Measurements from ENCODE around the gene LTA.
"Not testable (repeated sequence)": the region's sequence is repeated elsewhere in the genome, so short reads cannot be mapped to it uniquely, and the experiment has no call there.

The LTA gene

DNA sequence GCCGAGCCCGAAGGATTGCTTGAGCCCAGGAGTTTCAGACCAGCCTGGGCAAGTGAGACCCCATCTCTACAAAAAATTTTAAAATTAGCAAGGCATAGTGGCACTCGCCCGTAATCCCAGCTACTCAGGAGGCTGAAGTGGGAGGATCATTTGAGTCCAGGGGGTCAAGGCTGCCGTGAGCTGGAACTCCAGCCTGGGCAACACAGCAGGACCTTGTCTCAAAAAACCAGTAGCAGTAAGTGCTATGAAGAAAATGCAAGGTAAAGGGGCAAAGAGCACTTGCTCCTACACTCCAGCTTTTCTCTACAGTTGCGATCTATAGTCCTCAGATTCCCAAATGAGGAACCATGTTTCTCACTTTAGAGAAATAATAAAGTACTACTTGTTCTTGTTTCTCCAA is 28.4 kb upstream of the LTA start:
- DNase-seq: no peak

DNA sequence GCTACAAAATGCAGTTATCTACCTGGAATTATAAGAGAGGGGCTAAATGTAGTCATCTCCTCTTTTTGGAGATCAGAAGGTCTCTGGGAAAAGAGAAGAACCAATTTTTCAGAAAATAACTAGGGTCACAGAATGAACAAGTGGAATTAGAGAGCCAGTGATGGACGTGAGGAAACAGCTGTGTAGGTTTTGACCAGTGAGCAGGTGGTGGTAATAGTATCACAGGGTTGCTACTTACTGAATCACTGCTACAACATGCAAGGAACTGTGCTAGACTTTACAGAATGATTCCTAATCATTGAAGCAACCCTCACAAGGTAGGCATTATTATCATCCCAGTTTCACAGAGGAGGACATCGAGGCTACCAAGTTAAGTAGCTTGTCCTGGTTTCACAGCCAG is 27.4 kb upstream of the LTA start:
- no peak for DNase-seq

DNA sequence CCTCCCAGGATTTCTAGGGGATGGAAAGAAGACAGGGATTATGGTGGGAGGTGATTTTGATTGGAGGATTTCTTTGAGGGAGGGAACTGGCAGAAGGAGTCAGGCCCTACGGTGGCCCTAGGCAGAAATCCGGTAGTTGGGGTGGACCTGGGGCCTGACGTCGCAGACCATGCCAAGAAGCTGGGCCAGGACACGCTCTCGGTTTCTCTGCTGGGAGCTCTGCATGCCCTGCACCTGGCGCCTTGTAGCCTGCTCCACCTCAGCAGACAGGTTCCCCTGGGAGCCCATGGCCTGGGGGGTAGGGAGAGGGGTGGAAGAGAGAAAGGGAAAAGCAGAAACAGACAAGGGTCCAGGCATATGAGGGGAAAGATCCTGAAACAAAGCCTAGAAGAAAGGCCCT is 26.8 kb upstream of the LTA start:
- DNase-seq: no peak

DNA sequence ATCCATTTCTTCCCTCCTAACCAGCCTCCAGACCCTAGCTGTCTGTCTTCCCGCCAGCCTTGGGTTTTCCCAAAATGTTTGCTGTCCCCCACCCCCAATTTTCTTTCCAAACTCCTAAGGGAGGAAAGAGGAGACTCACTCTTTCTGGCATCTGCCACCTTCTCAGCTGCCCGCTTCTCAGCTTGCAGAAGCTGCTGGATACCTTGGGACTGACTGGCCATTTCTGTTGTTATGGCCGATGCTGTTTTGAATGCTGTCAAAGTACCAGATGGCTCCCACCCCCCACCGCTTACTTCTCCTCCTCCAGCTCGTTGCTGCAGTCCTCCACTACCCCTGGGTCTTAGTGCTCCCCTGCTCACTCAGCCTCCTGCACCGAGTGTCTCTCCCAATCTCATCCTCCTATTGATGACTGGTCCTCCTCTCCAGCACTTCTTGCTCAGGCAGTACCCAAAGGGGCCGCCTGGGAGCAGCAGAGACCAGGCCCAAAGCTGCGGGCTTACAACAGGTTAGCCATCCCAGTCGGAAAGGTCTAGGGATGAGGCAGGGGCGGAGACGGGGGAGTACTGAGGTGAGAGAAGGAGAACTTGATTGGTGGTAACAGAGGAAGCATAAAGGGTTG is 25.6 kb upstream of the LTA start, which contains the start of gene ATP6V1G2:
Gene ATP6V1G2 (minus strand): TSS at position 270 of the 619 bp plus-strand sequence. CDS start 49 bp downstream, at position 221.
- DNase-seq: peak; percentile 80

DNA sequence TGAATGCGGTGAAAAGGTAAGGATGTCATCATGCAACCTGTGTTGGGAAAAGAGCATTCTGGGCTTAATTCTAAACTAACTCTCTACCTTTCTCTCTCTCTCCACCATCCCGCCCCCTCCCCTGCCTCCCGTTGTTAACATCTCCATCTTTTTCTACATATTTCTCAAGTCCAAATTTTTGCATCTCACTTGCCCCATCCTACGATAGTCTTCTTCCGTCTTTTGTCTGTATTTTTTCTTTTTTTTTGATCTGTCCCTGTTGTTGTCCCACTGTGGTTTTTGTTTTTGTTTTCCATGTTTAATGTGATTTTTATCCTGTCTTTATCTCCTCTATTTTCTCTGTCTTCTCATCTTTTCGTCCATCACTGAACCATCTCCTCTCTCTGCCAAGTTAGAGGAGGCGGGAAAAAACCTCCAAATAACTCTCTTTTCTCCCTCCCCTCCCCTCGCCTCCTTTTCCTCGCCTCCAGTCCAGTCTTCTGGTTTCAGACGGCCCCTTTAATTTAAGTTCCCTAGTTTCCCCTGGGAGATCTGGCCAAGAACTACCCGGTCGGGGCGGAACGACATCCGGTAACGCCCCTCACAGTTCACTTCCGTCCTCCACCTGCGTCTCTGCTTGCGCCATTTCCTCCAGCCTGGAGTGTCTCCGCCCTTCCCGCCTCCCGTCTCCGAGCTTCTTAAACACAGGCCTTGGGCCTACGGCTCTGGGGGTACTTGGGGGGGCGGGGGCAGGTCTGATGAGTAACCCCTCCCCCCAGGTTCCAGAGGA is 24.9 kb upstream of the LTA start, which contains the start of gene NFKBIL1:
Gene NFKBIL1 (plus strand): TSS at position 651 of the 769 bp plus-strand sequence. CDS start 87 bp downstream, at position 738.
- DNase-seq: peak; percentile 87

DNA sequence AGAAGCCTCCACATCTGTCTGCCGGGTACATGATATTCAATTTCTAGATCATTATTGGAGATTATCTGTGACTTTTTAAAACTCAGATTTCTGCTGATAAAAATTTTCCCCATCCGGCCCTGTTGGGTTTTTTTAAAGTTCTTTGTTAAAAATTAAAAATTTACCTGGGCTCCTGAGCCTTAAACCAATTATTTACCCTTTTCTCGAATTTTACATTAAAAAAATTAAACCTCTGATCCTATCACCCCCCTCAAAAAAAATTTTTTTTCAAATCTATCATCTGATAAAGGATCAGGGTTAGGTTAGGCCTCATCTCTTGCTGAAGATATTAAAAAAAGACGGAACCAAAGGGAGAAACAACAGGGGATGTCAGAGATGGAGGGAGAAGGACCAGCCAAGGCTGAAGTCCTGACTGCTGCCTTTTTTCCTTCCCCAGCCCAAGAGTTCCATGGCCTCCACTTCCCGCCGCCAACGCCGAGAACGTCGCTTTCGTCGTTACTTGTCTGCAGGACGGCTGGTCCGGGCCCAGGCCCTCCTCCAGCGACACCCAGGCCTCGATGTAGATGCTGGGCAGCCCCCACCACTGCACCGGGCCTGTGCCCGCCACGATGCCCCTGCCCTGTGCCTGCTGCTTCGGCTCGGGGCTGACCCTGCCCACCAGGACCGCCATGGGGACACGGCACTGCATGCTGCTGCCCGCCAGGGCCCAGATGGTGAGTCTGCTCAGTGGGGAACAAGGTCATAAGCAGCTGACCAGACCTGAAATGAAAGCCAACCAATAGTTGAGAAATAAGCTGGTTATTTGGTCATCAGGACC is 24.2 kb upstream of the LTA start:
- no peak for DNase-seq

DNA sequence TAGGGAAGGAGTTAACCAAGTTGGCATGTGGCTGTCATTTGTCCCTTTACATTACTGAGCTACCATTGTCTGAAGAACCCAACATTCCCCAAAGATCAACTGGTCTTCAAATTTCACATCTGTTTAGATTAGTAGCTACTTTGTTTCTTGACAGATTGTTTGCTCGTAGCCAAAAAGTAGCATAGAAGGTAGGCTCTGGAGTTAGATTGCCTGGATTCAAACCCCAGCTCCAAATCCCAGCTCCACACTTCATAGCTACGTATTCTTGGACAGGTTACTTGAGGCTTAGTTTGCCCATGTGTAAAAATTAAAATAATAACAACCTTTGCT is 23.6 kb upstream of the LTA start:
- DNase-seq: no peak

DNA sequence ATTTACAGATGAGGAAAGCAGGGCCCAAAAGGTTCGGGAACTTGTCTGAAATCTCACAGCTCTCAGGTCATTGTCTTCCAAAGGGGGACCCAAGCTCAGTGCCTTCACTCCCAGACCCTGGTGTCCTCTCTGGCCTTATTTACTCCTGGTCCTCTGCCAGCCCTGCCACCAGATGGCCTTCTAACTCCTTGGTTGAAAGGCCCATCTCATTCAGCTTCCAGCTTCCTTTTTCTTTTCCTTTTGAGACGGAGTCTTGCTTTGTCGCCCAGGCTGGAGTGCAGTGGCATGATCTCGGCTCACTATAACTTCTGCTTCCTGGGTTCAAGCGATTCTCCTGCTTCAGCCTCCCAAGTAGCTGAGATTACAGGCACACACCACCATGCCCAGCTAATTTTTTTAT is 20.7 kb upstream of the LTA start:
- not testable (repeated sequence) for DNase-seq

DNA sequence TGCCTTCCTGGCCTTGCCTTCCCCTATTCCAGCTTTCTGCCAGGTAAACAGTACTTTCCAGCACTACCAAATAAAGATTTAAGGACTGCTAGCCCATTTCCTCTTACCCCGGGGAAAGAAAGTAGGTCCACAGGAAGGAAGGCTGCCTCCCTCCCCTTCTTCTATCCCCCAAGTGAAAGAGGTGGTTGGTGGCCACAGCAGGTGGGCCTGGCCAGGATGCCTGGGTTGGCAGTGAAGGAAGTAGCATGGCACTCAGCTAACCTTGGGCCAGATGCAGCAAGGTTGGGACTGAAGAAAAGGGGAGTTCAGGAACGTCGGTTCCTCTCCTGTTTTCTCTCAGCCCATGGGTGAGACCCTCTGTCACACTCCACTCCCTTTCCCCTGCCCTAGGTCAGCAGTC is 15.8 kb upstream of the LTA start:
- DNase-seq: no peak

DNA sequence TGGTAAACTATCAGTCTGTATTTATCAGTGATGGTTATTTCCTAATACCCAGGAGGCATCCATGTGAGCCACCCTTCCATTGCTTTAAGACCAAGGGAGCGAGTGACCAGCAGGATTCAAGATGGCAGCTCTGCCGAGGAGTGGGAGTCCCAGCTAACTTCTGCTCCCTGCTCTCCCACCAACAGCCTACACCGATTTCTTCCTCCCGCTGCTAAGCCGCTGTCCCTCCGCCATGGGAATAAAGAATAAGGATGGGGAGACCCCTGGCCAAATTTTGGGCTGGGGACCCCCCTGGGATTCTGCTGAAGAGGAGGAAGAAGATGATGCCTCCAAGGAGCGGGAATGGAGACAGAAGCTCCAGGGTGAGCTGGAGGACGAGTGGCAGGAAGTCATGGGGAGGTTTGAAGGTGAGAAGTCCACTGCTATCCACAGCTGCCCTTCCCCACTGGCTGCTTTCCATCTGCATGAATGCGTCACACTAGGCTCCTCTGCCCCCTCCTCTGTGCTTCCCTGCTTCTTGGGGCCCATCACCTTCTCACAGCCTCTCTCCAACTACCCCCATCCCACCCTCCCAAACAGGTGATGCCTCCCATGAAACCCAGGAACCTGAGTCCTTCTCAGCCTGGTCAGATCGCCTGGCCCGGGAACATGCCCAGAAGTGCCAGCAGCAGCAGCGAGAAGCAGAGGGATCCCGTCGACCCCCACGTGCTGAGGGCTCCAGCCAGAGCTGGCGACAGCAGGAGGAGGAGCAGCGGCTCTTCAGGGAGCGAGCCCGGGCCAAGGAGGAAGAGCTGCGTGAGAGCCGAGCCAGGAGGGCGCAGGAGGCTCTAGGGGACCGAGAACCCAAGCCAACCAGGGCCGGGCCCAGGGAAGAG is 14.4 kb upstream of the LTA start:
- no peak for DNase-seq

DNA sequence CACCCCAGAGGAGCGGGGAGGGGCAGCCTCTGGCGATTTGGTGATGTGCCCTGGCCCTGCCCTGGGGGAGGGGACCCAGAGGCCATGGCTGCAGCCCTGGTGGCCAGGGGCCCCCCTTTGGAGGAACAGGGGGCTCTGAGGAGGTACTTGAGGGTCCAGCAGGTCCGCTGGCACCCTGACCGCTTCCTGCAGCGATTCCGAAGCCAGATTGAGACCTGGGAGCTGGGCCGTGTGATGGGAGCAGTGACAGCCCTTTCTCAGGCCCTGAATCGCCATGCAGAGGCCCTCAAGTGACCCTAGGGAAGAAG is 13.8 kb upstream of the LTA start:
- DNase-seq: no peak

DNA sequence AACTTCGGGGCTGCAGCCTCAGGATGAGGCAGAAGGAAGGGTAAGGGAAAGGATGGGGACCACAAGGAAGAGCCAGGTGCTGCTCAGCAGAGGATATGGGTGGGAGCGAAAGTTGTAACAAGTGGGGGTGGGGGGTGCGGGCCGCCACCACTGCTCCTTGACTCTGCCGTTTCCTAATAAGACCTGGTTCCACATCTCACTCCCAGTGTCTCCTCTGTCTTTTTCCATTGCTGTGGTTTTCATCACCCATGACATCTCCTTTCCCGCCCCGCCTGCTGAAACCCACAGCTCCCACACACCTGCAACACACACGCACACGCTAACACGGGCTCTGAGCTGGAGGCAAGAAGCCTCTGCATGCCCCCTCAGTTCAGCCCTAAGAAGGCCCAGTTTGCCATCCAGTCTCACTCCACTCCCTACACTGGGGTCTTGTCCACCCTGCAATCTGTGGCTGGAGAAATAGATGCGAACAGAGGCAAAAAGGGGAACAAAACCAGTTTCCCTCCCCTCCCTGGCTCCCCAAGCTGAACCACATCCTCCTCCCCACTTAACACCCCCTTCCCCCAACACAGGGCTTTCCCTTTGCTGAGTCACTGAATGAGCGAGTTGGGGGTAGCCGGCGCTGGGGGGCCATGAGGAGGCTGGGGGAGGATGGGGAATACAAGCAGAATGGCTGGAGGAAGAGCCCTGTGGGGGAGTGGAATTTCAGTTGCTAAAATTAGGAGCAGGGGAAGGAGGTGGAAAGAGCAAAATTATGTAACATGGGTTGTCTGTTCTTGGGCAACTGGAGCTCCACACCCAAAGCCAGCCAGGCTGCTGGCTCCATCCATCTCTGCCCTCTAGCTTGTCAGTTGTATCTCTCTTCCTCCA is 13.2 kb upstream of the LTA start:
- no peak for DNase-seq

DNA sequence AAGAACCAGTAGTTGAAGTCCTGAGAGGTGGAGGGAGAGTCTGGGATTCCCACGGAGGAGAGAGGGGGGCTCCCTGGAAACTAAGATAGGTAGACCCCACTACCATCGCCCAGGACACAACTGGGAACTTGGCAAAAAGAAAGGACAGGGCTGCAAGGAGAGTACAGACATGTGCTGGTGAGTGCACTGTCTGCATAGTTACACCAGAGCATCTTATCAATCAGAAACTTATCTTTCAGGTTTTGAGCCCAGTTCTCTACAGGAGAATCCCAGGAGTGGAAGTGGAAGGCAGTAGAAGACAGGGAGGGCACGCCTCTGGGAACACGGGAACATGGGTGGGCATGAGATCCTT is 12.5 kb upstream of the LTA start:
- DNase-seq: no peak

DNA sequence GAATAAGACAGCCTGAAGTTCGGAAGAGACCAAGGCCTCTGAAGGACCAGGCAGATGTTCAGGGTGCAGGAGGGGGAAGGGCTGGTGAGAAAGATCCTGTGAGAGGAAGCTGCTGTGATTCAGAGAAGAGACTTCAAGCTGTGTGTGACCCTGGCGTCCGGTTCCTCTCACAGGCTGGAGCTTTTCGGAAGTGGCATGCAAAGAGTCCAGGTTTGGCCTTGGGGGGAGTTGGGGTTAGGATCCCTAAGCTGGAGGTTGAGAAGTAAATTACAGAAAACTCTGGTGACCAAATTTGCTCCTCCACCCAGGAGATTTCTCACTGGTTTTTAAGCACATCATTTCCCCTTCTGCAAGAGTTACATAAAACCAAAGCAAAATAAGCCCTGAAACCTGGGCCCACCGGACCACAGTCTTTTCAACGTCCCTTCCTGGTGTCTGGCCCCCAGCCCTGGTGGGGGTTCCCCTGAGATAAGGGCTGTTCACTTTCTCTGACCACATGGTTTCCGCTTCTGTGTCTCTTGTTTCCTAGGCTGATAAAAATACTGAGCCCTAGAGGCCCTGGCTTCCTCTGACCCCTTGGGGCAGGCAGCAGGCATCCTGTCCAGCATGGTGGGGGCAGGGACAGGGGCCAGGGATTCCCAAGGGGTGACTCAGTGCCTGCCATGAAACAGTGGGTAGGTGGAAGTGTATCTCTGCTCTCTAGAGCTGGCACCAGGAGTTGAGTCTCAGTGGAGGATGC is 12.0 kb upstream of the LTA start:
- DNase-seq: no peak

DNA sequence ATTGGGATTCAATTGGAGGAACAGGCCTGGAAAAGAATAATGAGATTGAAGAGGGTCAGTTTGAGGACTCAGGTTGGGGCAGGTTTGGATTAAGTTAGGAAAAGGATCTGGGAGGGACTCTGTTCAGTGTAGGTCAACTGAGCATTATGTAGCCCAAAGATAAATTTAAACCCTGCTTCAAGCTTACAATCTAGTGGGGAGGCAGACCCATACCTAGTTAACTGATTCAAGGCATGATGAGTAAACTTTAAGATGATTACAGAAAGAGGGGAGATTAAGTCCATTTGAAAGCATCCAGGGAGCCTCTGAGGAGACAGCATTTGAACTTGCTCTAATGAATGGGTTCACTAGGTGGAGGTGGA is 11.4 kb upstream of the LTA start:
- DNase-seq: no peak

DNA sequence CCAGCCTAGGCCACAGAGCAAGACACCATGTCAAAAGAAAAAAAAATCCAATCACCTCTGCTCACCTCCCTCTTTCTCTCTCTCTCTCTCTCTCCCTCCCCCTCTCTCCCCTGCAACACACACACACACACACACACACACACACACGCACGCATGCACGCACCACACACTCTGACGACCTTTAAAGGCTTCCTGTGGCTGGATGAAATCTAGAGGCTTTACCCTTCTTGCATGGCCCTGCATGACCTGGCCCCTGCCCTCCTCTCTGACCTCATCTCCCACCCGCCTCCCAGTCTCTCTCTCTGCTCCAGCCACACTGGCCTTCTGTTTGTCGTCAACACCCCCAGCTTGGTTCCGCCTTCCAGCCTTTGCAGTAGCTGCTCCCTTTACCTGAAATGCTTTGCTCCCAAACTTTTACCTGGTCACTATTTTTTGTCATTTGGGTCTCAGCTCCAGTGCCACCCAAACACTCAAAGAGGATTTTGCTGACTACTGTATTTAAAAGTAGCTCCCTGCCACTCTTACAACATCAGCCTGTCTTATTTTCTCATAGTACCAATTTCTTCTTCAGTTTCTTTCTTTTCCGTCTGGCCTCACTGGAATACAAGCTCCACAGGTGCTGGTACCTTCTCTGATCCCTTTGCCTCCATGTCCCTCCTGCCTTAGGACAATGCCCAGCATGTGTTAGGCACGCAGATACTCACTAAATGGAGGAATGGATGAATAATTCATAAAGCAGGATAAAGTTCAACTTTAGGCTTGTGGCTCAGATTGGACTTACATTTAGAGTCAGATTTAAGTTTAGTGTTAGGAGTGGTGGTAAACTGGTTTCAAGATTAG is 4.3 kb upstream of the LTA start:
- DNase-seq: no peak

DNA sequence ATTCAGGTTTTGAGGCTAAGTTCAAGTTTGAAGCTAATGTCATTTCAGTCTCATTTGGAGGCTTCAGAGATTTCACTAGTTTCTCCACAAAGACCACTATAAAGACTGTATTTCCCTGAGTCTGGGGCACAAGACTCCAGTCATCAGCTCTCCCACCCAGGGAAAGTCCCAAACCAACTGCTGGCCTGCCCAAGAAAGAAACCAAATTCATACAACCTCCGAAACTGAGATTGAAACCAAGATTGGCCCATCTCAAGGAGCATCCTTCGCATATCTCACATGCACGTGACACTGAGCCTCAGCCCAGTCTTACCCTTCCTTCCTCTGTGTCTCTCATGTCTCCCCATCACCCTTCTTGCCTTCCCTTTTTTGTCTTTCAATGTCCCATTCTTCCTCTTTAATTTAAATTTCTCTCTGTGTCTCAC is 3.5 kb upstream of the LTA start:
- DNase-seq: no peak

DNA sequence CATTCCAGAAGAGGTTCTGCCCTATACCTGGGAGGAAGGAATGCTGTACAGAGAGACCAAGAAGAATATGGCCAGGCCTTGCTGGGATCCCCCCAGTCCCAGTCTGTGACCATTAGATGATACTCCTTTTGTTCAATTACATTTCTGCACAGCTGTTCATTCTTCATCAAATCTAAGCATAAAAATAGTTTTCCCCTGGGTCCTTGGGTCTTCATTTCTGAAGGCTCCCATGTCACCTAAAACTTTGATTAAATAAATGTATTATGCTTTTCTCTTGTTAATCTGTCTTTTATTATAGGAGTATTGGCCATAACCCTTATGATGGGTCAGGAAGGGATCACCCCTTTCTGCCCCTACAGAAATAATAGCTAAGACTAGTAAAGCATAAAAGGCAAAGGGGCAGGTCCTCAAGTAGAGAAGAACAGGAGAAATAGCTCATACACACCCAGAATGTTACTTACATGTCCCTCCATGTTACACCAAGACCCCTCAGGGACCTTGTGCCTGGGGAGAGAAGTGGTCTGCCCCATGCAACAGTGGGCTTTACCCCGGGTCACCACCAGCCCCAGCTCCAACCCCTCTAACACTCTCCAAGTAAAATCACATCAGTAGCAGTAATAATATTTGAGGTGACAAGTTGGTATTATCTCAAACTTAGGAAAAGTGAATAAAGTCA is 2.1 kb upstream of the LTA start:
- no peak for DNase-seq

DNA sequence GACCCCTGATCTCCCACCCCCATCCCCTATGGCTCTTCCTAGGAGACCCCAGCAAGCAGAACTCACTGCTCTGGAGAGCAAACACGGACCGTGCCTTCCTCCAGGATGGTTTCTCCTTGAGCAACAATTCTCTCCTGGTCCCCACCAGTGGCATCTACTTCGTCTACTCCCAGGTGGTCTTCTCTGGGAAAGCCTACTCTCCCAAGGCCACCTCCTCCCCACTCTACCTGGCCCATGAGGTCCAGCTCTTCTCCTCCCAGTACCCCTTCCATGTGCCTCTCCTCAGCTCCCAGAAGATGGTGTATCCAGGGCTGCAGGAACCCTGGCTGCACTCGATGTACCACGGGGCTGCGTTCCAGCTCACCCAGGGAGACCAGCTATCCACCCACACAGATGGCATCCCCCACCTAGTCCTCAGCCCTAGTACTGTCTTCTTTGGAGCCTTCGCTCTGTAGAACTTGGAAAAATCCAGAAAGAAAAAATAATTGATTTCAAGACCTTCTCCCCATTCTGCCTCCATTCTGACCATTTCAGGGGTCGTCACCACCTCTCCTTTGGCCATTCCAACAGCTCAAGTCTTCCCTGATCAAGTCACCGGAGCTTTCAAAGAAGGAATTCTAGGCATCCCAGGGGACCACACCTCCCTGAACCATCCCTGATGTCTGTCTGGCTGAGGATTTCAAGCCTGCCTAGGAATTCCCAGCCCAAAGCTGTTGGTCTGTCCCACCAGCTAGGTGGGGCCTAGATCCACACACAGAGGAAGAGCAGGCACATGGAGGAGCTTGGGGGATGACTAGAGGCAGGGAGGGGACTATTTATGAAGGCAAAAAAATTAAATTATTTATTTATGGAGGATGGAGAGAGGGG is 1.4 kb downstream of the LTA start:
- DNase-seq: no peak
